HG02943 (cell line): ENCODE data around the gene FRYL.
"Not testable (repeated sequence)": the region's sequence is repeated elsewhere in the genome, so short reads cannot be mapped to it uniquely, and the experiment has no call there.

Experiments used
- ATAC-seq: cut with Tn5 transposase; IDR thresholded peaks from one replicate; pipeline ENCODE4 v1.9.1; 2021; ENCODE audit warnings: mild to moderate bottlenecking, low read depth, moderate library complexity; ENCODE audit not compliant: unreplicated experiment

FRYL gene

DNA sequence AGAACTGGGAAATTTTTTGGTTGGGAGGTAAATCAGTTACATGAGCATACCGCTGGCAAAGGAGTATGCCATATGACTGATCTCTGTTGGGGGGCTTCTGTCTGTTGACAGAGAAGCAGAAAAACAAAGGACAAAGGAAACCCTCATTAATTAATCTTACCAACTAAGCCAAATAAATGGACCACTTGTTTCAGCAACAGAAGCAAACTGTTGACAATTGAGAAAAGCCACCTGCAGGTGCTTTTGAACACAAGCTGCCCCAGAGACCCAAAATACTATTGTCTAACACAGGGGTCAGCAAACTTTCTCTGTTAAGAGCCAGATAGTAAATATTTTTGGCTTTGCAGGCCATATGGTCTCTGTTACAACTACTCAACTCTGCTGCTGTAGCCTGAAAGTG, 7.0 kb upstream of the FRYL start:
- no peak for ATAC-seq

DNA sequence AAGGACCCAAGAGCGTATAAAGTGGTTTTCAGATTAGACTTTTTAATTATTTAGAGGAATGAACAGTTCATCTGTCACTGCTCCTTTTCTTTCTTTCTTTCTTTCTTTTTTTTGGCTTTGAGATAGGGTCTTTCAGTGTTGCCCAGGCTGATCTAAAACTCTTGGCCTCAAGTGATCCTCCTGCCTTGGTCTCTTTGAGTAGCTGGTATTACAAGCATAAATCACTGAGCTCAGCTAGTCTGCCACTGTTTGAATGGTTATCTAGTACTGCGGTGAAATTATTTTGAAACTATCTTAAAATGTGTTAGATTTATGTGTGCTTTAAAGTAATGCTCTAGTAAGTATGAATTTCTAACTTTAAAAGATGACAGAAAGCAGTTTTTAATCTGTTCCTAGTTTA, 6.5 kb upstream of the FRYL start:
- ATAC-seq = no peak

DNA sequence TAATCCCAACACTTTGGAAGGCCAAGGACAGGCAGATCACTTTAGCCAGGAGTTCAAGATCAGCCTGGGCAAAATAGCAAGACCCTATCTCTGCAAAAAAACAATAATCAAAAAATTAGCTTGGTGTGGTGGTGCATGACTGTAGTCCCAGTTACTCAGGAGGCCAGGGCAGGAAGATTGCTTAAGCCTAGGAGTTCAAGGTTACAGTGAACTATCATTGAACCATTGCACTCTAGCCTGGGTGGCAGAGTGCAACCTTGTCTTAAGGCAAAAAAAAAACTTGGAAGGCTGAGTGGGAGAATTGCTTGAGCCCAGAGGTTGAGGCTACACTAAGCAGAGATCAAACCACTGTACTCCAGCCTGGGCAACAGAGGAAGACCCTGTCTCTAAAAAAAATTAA, 5.2 kb upstream of the FRYL start:
- no peak for ATAC-seq

DNA sequence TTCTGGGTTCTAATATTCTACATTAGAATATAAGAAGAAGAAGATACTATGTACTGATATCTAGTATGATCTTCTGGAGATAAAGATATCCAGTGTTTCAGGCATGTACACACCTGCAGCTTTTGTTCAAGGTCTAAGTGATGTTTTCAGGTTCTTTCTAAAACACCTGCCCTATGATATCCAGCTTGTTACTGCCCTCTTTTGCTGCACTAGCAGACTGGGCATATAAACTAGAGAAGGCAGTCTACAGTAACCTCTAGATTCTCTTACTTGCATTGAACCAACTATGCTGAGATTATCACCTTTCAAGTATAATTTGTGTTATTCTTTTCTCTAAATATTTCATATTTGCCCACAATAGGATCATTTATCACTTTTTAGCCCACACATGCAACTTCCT, 1.9 kb upstream of the FRYL start:
- ATAC-seq = no peak

DNA sequence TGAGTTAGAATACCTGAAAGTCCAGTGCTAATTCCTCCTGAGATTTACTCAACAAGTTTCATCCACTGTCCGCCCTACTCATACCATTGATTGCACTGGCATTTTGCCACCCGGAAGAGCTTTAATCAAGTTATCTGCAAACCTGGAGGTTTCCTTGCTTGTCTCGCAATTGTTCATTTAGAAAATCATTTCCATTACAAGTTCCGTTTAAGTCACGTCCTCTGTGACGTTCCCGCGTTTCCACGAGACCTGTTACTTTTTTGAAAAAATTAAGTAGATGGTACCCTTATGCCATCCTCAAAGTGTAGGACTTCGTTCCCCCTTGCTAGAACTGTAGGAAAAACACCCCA, 761 bp upstream of the FRYL start:
- no peak for ATAC-seq

DNA sequence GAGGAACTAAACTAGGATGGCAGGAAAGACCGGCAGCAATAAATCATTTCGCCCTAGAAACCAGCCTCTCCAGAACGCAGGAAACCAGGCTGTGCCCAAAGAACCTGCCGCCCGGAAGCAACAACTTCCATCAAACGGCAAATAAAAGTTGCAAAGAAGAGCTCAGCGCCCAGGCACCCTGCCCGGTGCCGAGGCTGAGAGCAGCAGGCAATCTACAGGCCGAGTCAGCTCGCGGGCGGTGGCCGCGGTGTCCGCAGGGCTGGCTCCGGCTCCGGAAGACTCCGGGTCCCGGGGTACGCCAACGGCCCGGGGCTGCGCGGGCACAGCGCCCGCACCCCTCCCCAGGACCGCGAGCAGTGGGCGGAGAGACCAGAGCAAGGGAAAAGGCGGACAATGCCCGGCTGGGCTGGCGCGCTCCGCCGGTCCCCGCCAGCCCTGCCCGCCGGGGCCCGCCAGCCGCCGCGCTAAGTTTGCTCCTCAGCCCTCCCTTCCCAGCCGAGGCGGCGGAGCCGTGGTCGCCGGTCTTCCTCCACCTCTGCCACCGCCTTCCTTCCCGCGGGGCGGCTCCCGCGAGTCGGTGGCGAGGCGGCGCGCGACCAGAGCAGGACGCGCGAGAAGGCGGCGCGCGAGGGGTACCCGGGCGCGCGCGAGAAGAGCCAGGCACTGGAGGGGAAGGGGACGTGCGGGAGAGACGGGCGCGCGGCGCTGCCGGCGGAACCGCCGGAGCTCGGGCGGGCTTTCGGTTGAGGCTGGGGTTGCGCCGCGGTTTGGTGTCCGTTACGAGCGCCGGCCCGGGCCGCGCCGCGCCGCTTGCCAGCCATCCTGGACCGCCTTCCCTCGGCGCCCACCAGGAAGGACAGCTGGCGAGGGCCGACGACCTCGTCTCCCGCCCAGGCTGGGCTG, 733 bp downstream of the FRYL start:
- ATAC-seq = peak; percentile 34

DNA sequence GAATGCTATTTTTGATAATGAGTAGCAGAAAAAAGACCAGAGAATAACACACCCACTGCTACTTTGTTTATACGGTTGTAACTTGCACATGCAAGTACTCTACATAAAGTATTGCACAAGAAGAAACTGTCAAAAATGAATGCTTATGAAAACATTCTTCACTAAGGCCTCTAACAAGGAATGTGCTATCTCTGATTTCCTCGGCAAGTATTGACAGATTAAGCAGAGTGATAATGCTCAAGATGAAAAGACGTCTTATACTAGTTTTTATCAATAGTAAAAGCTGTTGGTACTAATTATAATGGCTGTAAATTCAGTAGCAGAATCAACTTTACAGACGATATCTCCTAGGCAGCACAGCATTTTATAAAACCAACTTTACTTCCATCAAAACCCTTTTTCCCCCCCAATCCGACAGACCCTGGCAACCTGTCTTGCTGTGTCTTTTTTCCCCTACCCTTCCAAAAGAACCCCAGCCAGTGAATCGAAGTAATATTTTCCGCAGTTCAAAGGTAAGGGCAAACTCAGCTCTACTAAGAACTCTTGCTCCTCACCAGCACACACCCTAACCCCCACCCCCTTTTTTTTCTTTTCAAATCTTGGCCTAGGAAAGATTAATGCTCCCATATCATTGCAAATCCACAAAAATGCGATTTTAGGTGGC, 1.5 kb downstream of the FRYL start:
- ATAC-seq = no peak

DNA sequence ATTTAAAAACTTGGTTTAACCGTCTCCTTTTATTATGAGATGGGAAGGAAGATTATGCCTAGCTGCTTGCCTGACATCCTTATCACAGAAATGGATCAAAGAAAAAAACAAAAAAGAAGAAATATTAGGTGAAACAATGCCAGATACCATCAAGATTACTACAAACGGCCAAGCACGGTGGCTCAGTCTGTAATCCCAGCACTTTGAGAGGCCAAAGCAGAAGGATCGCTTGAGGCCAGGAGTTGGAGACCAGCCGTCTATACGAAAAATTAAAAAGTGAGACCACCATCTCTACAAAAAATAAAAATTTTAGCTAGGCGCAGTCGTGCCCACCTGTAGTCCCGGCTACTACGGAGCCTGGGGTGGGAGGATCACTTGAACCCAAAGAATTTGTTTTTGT, 2.3 kb downstream of the FRYL start:
- no peak for ATAC-seq

DNA sequence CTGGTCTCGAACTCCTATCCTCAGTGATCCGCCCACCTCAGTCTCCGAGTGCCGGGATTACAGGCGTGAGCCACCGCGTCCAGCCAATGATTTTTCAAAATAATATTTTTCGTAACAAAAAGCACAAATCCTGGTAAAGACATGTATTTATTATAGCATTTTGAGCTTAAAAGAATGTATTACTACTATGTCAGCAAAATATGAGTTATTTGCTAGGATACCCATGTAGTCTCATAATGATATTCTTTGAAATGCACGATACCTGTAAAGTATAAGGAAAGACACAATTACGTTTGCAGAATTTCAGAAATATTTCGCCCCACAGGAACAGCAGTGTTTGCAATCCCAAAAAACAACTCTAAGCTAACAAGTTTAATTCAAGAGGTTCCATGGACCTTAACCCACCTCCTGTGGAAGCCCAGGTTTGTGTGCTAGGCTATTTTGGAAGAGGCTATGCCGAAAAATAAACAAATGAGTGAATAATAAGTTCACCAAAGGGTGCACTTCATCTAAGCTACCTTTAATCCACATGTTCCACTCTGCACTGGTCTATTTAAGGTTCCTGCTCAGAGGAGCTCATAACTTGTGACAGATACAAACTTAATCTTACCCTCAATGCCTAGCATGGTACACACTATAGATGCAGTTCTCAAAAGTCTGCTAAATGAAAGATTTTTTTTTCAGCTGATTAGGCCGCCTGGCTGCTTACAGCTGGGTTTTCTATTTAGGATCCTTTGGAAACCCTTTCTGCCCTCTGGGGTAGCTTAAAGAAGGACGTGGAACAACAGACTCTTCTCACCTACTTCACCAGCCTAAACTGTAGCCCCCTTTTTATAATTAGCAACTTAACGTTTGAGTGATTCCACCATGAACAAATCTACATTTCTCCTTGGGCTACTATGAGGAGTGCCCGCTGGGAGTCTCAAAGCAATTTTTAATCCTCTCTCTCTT, 5.0 kb downstream of the FRYL start:
- no peak for ATAC-seq

DNA sequence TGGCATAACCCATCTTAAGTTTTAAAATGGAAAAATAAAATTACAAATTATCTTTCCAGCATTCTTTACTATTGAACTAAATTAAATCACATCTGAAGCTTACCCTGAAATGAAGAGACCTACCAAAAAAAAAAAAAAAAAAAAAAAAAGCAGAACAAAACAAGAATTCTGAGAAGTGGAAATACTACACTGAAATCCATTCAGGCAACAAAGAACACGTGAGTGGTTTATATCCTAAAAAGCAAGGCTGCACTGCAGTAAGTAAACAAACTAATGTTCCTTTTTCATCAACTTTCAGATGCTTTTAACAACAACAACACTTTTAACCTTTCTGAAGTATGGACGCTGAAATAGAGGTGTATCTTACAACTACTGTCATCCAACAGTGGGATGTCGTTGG, 7.5 kb downstream of the FRYL start:
- ATAC-seq = no peak

DNA sequence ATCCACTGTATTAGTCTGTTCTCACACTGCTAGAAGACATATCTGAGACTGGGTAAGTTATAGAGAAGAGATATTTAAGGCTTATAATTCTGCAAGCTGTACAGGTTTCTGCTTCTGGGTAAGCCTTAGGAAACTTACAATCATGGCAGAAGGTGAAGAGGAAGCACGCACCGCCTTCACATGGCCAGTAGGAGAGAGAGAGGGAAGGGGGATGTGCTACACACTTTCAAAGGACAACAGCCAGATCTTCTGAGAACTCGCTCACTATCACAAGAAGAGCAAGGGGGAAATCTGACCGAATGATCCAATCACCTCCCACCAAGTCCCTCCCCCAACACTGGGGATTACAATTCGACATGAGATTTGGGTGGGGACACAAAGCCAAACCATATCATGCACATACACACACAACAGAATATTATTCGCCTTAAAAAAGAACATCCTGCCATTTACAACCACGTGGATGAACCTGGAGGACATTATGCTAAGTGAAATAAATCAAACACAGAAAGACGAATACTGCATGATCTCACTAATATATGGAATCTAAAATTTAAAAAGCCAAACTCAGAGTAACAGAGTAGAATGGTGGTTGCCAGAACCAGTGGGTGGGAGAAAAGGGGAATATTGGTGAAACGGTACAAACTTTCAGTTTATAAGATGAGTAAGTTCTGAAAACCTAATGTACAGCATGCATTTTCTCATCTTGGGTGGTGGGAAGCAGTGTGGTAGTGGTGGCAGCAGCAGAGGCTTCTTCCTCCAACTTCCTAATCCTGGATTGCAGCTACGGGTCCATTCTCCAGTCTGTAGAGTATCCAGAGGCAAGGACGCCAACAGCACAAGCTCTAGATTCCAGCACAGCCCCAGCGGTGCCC, 12.8 kb downstream of the FRYL start:
- no peak for ATAC-seq

DNA sequence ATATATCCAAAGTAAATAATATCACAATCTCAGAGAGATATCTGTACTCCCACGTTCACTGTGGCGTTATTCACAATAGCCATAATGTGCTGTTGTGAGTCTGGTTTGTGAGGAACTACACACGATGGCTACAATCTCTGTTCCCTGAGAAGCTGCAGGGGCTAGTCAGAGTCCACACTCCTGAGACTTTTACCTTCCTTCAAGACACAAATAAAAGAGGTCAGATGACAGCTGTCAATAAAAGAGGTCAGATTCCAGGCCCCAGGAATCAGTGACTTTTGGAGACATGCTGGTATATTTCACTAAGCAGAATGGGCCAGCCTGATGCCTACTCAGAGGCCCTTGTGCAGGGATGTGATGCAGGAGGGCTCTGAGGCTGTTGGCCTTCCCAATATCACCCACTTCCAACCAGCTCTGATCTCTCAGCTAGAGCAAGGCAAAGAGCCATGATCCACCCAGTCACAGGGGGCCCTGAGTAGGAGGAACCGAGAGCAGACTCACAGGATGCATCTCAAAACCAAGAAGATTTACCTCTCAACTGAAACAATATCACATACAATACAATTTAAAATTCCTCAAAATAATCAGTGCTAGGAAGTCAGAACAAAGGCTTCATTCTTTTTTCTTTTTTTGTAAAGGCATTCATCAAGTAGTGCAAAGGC, 13.8 kb downstream of the FRYL start:
- no peak for ATAC-seq

DNA sequence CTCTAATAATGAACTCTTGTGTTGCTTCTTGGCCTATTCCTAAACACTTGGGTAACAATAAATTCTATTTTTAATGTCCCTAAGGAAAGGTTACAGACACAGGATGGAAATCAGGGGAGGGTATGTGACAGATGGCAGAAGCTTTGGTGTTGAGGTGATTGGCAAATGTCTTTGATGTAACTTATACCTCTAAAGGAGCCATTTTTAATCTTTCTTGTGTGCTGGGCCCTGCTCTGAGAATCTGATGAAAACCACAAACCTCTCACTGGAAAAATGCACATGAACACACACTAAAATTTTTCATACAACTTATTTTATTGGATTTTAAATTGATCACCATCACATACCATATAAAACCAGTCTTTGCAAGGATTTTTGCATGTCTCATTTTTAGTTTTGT, 17.7 kb downstream of the FRYL start:
- no peak for ATAC-seq

DNA sequence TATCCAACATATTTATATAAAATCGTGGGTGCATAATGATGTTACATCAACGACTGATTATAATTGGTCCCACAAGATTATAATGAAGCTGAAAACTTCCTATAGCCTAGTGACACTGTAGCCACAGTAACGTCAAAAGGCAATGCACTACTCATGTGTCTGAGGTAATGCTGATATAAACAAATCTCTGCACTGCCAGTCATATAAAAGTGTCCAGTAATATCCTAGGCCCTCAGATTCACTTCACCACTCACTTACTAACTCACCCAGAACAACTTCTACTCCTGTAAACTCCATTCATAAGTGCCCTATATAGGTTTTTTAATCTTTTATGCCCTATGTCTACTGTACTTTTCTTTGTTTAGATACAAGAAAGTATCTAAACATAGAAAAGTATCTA, 18.8 kb downstream of the FRYL start:
- ATAC-seq = no peak

DNA sequence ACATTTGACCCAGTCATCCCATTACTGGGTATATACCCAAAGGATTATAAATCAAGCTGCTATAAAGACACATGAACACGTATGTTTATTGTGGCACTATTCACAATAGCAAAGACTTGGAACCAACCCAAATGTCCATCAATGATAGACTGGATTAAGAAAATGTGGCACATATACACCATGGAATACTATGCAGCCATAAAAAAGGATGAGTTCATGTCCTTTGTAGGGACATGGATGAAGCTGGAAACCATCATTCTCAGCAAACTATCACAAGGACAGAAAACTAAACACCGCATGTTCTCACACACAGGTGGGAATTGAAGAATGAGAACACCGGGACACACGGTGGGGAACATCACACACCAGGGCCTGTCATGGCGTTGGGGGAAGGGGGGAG, 21.4 kb downstream of the FRYL start:
- not testable (repeated sequence) for ATAC-seq

DNA sequence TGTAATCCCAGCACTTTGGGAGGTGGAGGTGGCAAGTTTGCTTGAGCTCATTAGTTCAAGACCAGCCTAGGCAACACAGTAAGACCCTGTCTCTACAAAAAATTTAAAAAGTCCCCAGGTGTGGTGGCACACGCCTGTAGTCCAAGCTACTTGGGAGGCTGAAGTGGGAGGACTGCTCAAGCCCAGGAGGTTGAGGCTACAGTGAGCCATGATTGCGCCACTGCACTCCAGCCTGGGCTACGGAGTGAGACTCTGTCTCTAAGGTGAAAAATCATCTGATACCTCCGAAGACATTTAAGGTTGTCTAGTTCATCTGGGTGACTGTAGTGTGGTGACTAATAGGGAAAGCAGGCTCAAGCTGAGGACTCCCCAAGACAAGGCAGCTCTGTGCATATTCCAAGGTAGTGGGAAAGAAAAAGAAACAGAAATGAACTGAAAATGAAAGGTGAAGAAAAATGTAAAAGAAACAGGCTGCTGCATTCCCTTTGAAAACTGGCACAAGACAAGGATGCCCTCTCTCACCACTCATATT, 23.3 kb downstream of the FRYL start:
- no peak for ATAC-seq

DNA sequence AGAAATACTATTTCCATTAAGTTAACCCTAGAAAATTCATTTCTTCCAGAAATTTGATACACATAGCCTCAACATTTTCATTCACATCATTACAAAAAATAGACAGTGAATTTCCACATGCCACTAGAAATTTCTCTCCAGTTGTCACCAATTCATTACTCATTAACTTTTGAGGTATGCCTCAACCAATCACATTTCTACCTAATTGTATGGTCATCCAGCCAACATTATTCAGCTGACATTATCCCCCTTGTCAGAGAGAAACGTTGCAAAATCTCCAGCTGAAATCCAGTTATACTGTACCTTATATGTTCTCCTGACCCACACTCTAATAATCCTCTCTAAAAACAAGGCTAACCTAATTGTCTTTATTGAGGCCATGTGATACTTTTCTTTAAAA, 24.8 kb downstream of the FRYL start:
- no peak for ATAC-seq

DNA sequence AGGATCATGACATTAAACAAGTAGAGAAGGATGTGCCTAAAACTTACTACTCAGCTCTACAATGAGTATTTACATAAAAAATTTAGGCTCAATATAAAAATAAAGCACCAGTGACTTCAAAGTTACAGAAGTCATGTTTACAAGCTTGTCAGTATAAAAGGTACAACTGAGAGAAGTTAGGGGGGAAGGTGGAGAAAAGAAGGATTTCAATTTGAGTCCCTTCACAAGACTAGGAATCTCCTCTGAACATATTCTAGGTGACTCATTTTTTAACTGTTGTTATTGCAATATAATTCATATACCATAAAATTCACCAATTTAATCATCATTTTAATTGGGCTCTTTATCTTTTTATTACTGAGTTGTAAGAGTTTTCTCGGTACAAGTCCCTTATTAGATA, 26.9 kb downstream of the FRYL start:
- ATAC-seq = no peak

DNA sequence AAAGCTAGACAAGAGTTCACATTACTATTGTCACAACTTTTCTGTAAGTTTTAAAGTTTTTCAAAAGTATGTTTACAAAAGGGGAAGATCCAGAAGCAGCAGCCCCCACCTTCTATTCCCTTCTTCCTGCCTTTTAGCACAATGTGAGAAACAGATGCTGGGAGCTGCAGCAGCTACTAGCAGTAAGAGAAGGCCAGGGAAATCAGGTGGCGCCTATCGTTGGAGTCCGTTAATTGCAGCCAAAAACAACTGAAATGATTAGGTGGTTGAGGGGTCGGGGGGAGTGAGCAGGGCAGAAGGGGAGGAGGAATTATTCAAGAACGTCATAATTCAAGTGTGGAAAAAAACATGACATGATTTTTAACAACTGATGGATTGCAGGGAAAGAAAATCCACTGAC, 27.4 kb downstream of the FRYL start:
- no peak for ATAC-seq
